ENCODE data around the gene ALG14. TPM values are rescaled to one million over a fixed set of nuclear protein-coding genes. Genes with fewer than 3 reads are reported as not detected.

ALG14 gene
- total and polyA plus RNA-seq, 5 donors, result 0.97 to 7.4 (median 3.7) TPM

GRCh38 chr1:95012389-95012788 is 60.4 kb downstream of the ALG14 start:
- peaks cover 5% of the 10 kb centered on the region for H3K4me1 ChIP-seq (ENCODE audit: control insufficient read depth, insufficient read depth, low read length)
- DNase-seq (no peak), ATAC-seq (no peak)
- 77% methylated on average over 3 of the region's 3 CpGs for WGBS
- intact Hi-C loops (cut with DNase I), result no loop called here
- no peak overlapping the region for H3K4me3 ChIP-seq (ENCODE audit: low read length)
- H3K27me3 ChIP-seq (ENCODE audit: control insufficient read depth, insufficient read depth), result no peaks in the 10 kb centered on the region
- H3K27ac ChIP-seq (ENCODE audit: low read length), result no peak overlapping the region
- no peaks in the 10 kb centered on the region for H3K9me3 ChIP-seq (ENCODE audit: control insufficient read depth, low read length)

- no peak overlapping the region for H3K4me3 ChIP-seq (ENCODE audit: low read length)
- no peaks in the 10 kb centered on the region for H3K27me3 ChIP-seq (ENCODE audit: control insufficient read depth, insufficient read depth)
- intact Hi-C loops (cut with DNase I), result no loop called here
- no peak for DNase-seq
- H3K27ac ChIP-seq (ENCODE audit: low read length), result no peak overlapping the region
- peaks cover 5% of the 10 kb centered on the region for H3K4me1 ChIP-seq (ENCODE audit: control insufficient read depth, insufficient read depth, low read length)
- no peaks in the 10 kb centered on the region for H3K9me3 ChIP-seq (ENCODE audit: control insufficient read depth, low read length)
- no peak for ATAC-seq
Measured at GRCh38 chr1:95010158-95010557, 62.6 kb downstream of the ALG14 start.

GRCh38 chr1:95007687-95008086 is 65.1 kb downstream of the ALG14 start:
- Histone ChIP-seq H3K4me1 (ENCODE audit: control insufficient read depth, insufficient read depth, low read length) (no peaks in the 10 kb centered on the region), H3K27ac (ENCODE audit: low read length) (no peak overlapping the region), H3K4me3 (ENCODE audit: low read length) (no peak overlapping the region), H3K9me3 (ENCODE audit: control insufficient read depth, low read length) (no peaks in the 10 kb centered on the region), H3K27me3 (ENCODE audit: control insufficient read depth, insufficient read depth) (no peaks in the 10 kb centered on the region)
- no peak for ATAC-seq
- intact Hi-C loops (cut with DNase I), result no loop called here
- no peak for DNase-seq

- Histone ChIP-seq H3K4me1 (ENCODE audit: control insufficient read depth, insufficient read depth, low read length) (no peaks in the 10 kb centered on the region), H3K27ac (ENCODE audit: low read length) (no peak overlapping the region), H3K9me3 (ENCODE audit: control insufficient read depth, low read length) (no peaks in the 10 kb centered on the region), H3K27me3 (ENCODE audit: control insufficient read depth, insufficient read depth) (no peaks in the 10 kb centered on the region), H3K4me3 (ENCODE audit: low read length) (no peak overlapping the region)
- WGBS, result 74% methylated on average over 4 of the region's 4 CpGs
- ATAC-seq (no peak), DNase-seq (no peak)
- intact Hi-C loops (cut with DNase I), result no loop called here
Measured at GRCh38 chr1:95006681-95007080, 66.1 kb downstream of the ALG14 start.

- Histone ChIP-seq H3K9me3 (ENCODE audit: control insufficient read depth, low read length) (no peaks in the 10 kb centered on the region), H3K4me3 (ENCODE audit: low read length) (no peak overlapping the region), H3K27me3 (ENCODE audit: control insufficient read depth, insufficient read depth) (no peaks in the 10 kb centered on the region), H3K27ac (ENCODE audit: low read length) (no peak overlapping the region), H3K4me1 (ENCODE audit: control insufficient read depth, insufficient read depth, low read length) (no peaks in the 10 kb centered on the region)
- intact Hi-C loops (cut with DNase I), result no loop called here
- no peak for ATAC-seq
- WGBS, result 84% methylated on average over 2 of the region's 2 CpGs
- DNase-seq, result no peak
Measured at GRCh38 chr1:95005584-95005983, 67.2 kb downstream of the ALG14 start.

- no peaks in the 10 kb centered on the region for H3K9me3 ChIP-seq (ENCODE audit: control insufficient read depth, low read length)
- H3K4me3 ChIP-seq (ENCODE audit: low read length), result no peak overlapping the region
- no peak for DNase-seq
- no peak overlapping the region for H3K27ac ChIP-seq (ENCODE audit: low read length)
- intact Hi-C loops (cut with DNase I), result no loop called here
- no peaks in the 10 kb centered on the region for H3K4me1 ChIP-seq (ENCODE audit: control insufficient read depth, insufficient read depth, low read length)
- H3K27me3 ChIP-seq (ENCODE audit: control insufficient read depth, insufficient read depth), result no peaks in the 10 kb centered on the region
- no peak for ATAC-seq
- WGBS, result 91% methylated on average over 7 of the region's 7 CpGs
Measured at GRCh38 chr1:95004013-95004412, 68.7 kb downstream of the ALG14 start.

- Histone ChIP-seq H3K27me3 (ENCODE audit: control insufficient read depth, insufficient read depth) (no peaks in the 10 kb centered on the region), H3K9me3 (ENCODE audit: control insufficient read depth, low read length) (no peaks in the 10 kb centered on the region), H3K4me3 (ENCODE audit: low read length) (no peak overlapping the region), H3K27ac (ENCODE audit: low read length) (no peak overlapping the region), H3K4me1 (ENCODE audit: control insufficient read depth, insufficient read depth, low read length) (no peaks in the 10 kb centered on the region)
- ATAC-seq (no peak), DNase-seq (no peak)
- intact Hi-C loops (cut with DNase I), result no loop called here
- 72% methylated on average over 4 of the region's 4 CpGs for WGBS
Measured at GRCh38 chr1:95003433-95003738, 69.4 kb downstream of the ALG14 start.

GRCh38 chr1:95002540-95003432 is 70.0 kb downstream of the ALG14 start:
- no peaks in the 10 kb centered on the region for H3K9me3 ChIP-seq (ENCODE audit: control insufficient read depth, low read length)
- peak in 1 of 2 donors; percentile 46 for ATAC-seq

GRCh38 chr1:95002164-95002539 is 70.6 kb downstream of the ALG14 start:
- 57% methylated on average over 5 of the region's 5 CpGs for WGBS
- intact Hi-C loops (cut with DNase I), result no loop called here
- no peak overlapping the region for H3K27ac ChIP-seq (ENCODE audit: low read length)
- no peaks in the 10 kb centered on the region for H3K4me1 ChIP-seq (ENCODE audit: control insufficient read depth, insufficient read depth, low read length)
- ATAC-seq, result peak in 1 of 2 donors; percentile 18
- DNase-seq, result no peak
- no peaks in the 10 kb centered on the region for H3K27me3 ChIP-seq (ENCODE audit: control insufficient read depth, insufficient read depth)
- H3K9me3 ChIP-seq (ENCODE audit: control insufficient read depth, low read length), result no peaks in the 10 kb centered on the region
- H3K4me3 ChIP-seq (ENCODE audit: low read length), result no peak overlapping the region

More at GRCh38 chr1:95002540-95003432, 70.0 kb downstream of the ALG14 start:
- Histone ChIP-seq H3K27me3 (ENCODE audit: control insufficient read depth, insufficient read depth) (no peaks in the 10 kb centered on the region), H3K4me1 (ENCODE audit: control insufficient read depth, insufficient read depth, low read length) (no peaks in the 10 kb centered on the region), H3K27ac (ENCODE audit: low read length) (peak overlapping the region; percentile 14), H3K4me3 (ENCODE audit: low read length) (no peak overlapping the region)
- intact Hi-C loops (cut with DNase I), result no loop called here
- peak in 2 of 3 donors; percentile 19 to 59 for DNase-seq
- 24% methylated on average over 8 of the region's 8 CpGs for WGBS

- ATAC-seq (peak; percentile 50 to 73), DNase-seq (no peak)
- Histone ChIP-seq H3K9me3 (ENCODE audit: control insufficient read depth, low read length) (no peaks in the 10 kb centered on the region), H3K27ac (ENCODE audit: low read length) (no peak overlapping the region), H3K27me3 (ENCODE audit: control insufficient read depth, insufficient read depth) (no peaks in the 10 kb centered on the region), H3K4me3 (ENCODE audit: low read length) (no peak overlapping the region), H3K4me1 (ENCODE audit: control insufficient read depth, insufficient read depth, low read length) (peaks cover 2% of the 10 kb centered on the region)
- intact Hi-C loops (cut with DNase I), result no loop called here
- 61% methylated on average over 4 of the region's 4 CpGs for WGBS
Measured at GRCh38 chr1:94999456-95000131, 73.2 kb downstream of the ALG14 start.

- 97% methylated on average over 2 of the region's 2 CpGs for WGBS
- intact Hi-C loops (cut with DNase I), result no loop called here
- no peak for ATAC-seq
Measured at GRCh38 chr1:94998748-94999147, 74.0 kb downstream of the ALG14 start.

More at GRCh38 chr1:94998748-94999147, 74.0 kb downstream of the ALG14 start:
- DNase-seq, result no peak
- H3K4me1 ChIP-seq (ENCODE audit: control insufficient read depth, insufficient read depth, low read length), result peaks cover 2% of the 10 kb centered on the region
- H3K27ac ChIP-seq (ENCODE audit: low read length), result no peak overlapping the region
- no peaks in the 10 kb centered on the region for H3K9me3 ChIP-seq (ENCODE audit: control insufficient read depth, low read length)
- H3K27me3 ChIP-seq (ENCODE audit: control insufficient read depth, insufficient read depth), result no peaks in the 10 kb centered on the region
- no peak overlapping the region for H3K4me3 ChIP-seq (ENCODE audit: low read length)
